Activated CD4-positive, alpha-beta T cell treated with anti-CD3 and anti-CD28 coated beads for 36 hours (primary cell): ENCODE measurements around the gene RASSF7. TPM values are rescaled to one million over a fixed set of nuclear protein-coding genes. Genes with fewer than 3 reads are reported as not detected.
A peak's percentile ranks its signal among the peaks of the same experiment; 100 is the strongest.

Experiments
- ATAC-seq: fragments of 200-7000 bp; cut with Tn5 transposase; one replicate; pipeline ENCODE4 v1.10.0; 2021; ENCODE audit warnings: mild to moderate bottlenecking, moderate library complexity
- CTCF ChIA-PET: fragments of 350-600 bp; sonication (Branson Sonifier 250); formaldehyde crosslinking; loops from one replicate; lab custom pipeline; 2021; ENCODE audit warnings: antibody characterized with exemption; lab: Charles Lee
- POLR2A ChIA-PET: fragments of 350-600 bp; sonication (Branson Sonifier 250); formaldehyde crosslinking; loops from one replicate; lab custom pipeline; 2021; ENCODE audit warnings: antibody characterized with exemption, inconsistent platforms; lab: Charles Lee
- DNase-seq: peaks from one replicate; pipeline ENCODE4 v3.0.0-alpha.2; 2020
- H3K27ac Mint-ChIP-seq: one replicate; pipeline ENCODE4 v1.8.0; 2021; ENCODE audit warnings: mixed read lengths
- H3K27me3 Mint-ChIP-seq: one replicate; pipeline ENCODE4 v1.8.0; 2021; ENCODE audit warnings: mixed read lengths
- H3K36me3 Mint-ChIP-seq: one replicate; pipeline ENCODE4 v1.8.0; 2021; ENCODE audit warnings: low read depth, mixed read lengths
- H3K4me1 Mint-ChIP-seq: one replicate; pipeline ENCODE4 v1.8.0; 2021; ENCODE audit warnings: mixed read lengths
- H3K4me3 Mint-ChIP-seq: one replicate; pipeline ENCODE4 v1.8.0; 2021; ENCODE audit warnings: mild to moderate bottlenecking, moderate library complexity, mixed read lengths
- H3K9me3 Mint-ChIP-seq: one replicate; pipeline ENCODE4 v1.8.0; 2021; ENCODE audit warnings: low read depth, mixed read lengths
- intact Hi-C, 2 experiments: fragments of 100-400 bp; cut with DNase I in 1 of 2; cut with micrococcal nuclease in 1 of 2; formaldehyde crosslinking; loops; one replicate each; pipeline versions ENCODE4 v1.14.2 to v1.15.1; 2022 to 2024; cut with DNase I, micrococcal nuclease
- total RNA-seq, 2 experiments: library from RNA; stranded (reverse); gene quantifications; one replicate each; pipeline ENCODE4 v1.2.3, GENCODE V29; 2021

The RASSF7 gene
- total RNA-seq, 2 experiments from 2014 or later = 16.8 TPM

GRCh38 chr11:590997-591396, 30.2 kb downstream of the RASSF7 start:
- ATAC-seq (no peak), DNase-seq (no peak)
- intact Hi-C loops = no loop called here
- peaks cover 21% of the 10 kb centered on the region for H3K4me1 Mint-ChIP-seq
- ChIA-PET CTCF (no interaction called here), POLR2A (no interaction called here)
- H3K36me3 Mint-ChIP-seq = peaks cover 70% of the 10 kb centered on the region
- H3K27ac Mint-ChIP-seq = no peak overlapping the region
- H3K9me3 Mint-ChIP-seq = no peaks in the 10 kb centered on the region
- H3K4me3 Mint-ChIP-seq = no peak overlapping the region
- no peaks in the 10 kb centered on the region for H3K27me3 Mint-ChIP-seq

GRCh38 chr11:592501-592900, 31.7 kb downstream of the RASSF7 start:
- H3K36me3 Mint-ChIP-seq = peaks cover 71% of the 10 kb centered on the region
- POLR2A ChIA-PET = no interaction called here

GRCh38 chr11:592918-593317, 32.1 kb downstream of the RASSF7 start:
- Mint-ChIP-seq H3K4me1 (peaks cover 4% of the 10 kb centered on the region), H3K27me3 (no peaks in the 10 kb centered on the region), H3K9me3 (no peaks in the 10 kb centered on the region), H3K4me3 (no peak overlapping the region), H3K27ac (no peak overlapping the region), H3K36me3 (peaks cover 67% of the 10 kb centered on the region)
- intact Hi-C loops = no loop called here
- DNase-seq (no peak), ATAC-seq (no peak)
- ChIA-PET POLR2A (no interaction called here), CTCF (no interaction called here)

More at GRCh38 chr11:592501-592900, 31.7 kb downstream of the RASSF7 start:
- DNase-seq (no peak), ATAC-seq (no peak)
- Mint-ChIP-seq H3K27me3 (no peaks in the 10 kb centered on the region), H3K9me3 (no peaks in the 10 kb centered on the region), H3K4me1 (peaks cover 8% of the 10 kb centered on the region), H3K27ac (no peak overlapping the region), H3K4me3 (no peak overlapping the region)
- intact Hi-C loops = no loop called here
- CTCF ChIA-PET = no interaction called here

- Mint-ChIP-seq H3K4me3 (no peak overlapping the region), H3K36me3 (peaks cover 65% of the 10 kb centered on the region), H3K27ac (no peak overlapping the region), H3K27me3 (no peaks in the 10 kb centered on the region), H3K9me3 (no peaks in the 10 kb centered on the region), H3K4me1 (no peaks in the 10 kb centered on the region)
- CTCF ChIA-PET = no interaction called here
- intact Hi-C loops = no loop called here
- POLR2A ChIA-PET = no interaction called here
- ATAC-seq (no peak), DNase-seq (no peak)
Observed at GRCh38 chr11:593347-593746, 32.6 kb downstream of the RASSF7 start.

- no peaks in the 10 kb centered on the region for H3K27me3 Mint-ChIP-seq
- no peak overlapping the region for H3K4me3 Mint-ChIP-seq
- no peaks in the 10 kb centered on the region for H3K4me1 Mint-ChIP-seq
- no peak for DNase-seq
- intact Hi-C loops = no loop called here
- ChIA-PET CTCF (no interaction called here), POLR2A (no interaction called here)
- no peak overlapping the region for H3K27ac Mint-ChIP-seq
- ATAC-seq = no peak
- H3K36me3 Mint-ChIP-seq = peaks cover 58% of the 10 kb centered on the region
- H3K9me3 Mint-ChIP-seq = no peaks in the 10 kb centered on the region
Observed at GRCh38 chr11:595400-595799, 34.6 kb downstream of the RASSF7 start.

GRCh38 chr11:596374-596773, 35.6 kb downstream of the RASSF7 start:
- Mint-ChIP-seq H3K36me3 (peaks cover 53% of the 10 kb centered on the region), H3K4me1 (no peaks in the 10 kb centered on the region), H3K27ac (no peak overlapping the region), H3K4me3 (no peak overlapping the region), H3K27me3 (no peaks in the 10 kb centered on the region), H3K9me3 (no peaks in the 10 kb centered on the region)
- DNase-seq (no peak), ATAC-seq (peak; percentile 9)
- POLR2A ChIA-PET = no interaction called here
- CTCF ChIA-PET = interaction anchor here (0.7 to 0.9 kb wide), 2 partner anchors 71 to 291 kb away, joined by 3 read pairs; no protein-coding TSS in a partner anchor
- intact Hi-C loops = no loop called here

- Mint-ChIP-seq H3K27me3 (no peaks in the 10 kb centered on the region), H3K27ac (no peak overlapping the region), H3K4me3 (no peak overlapping the region), H3K36me3 (peaks cover 59% of the 10 kb centered on the region), H3K9me3 (no peaks in the 10 kb centered on the region), H3K4me1 (no peaks in the 10 kb centered on the region)
- intact Hi-C loops = no loop called here
- ATAC-seq (peak; percentile 37), DNase-seq (no peak)
- ChIA-PET CTCF (no interaction called here), POLR2A (no interaction called here)
Observed at GRCh38 chr11:597166-597725, 36.5 kb downstream of the RASSF7 start.

GRCh38 chr11:598005-598680, 37.4 kb downstream of the RASSF7 start:
- no peaks in the 10 kb centered on the region for H3K4me1 Mint-ChIP-seq
- H3K27me3 Mint-ChIP-seq = no peaks in the 10 kb centered on the region
- H3K9me3 Mint-ChIP-seq = no peaks in the 10 kb centered on the region
- no peak overlapping the region for H3K4me3 Mint-ChIP-seq
- ATAC-seq = no peak
- intact Hi-C loops = no loop called here
- peaks cover 52% of the 10 kb centered on the region for H3K36me3 Mint-ChIP-seq
- no peak for DNase-seq
- no peak overlapping the region for H3K27ac Mint-ChIP-seq
- ChIA-PET CTCF (no interaction called here), POLR2A (no interaction called here)

- no peak overlapping the region for H3K4me3 Mint-ChIP-seq
- H3K36me3 Mint-ChIP-seq = peaks cover 35% of the 10 kb centered on the region
- H3K27ac Mint-ChIP-seq = no peak overlapping the region
- no peaks in the 10 kb centered on the region for H3K9me3 Mint-ChIP-seq
- CTCF ChIA-PET = no interaction called here
- no peaks in the 10 kb centered on the region for H3K4me1 Mint-ChIP-seq
- POLR2A ChIA-PET = interaction anchor here (0.9 kb wide), 1 partner anchor 17 kb away, joined by 3 read pairs; no protein-coding TSS in a partner anchor
- intact Hi-C loops = no loop called here
- no peak for DNase-seq
- no peaks in the 10 kb centered on the region for H3K27me3 Mint-ChIP-seq
- ATAC-seq = no peak
Observed at GRCh38 chr11:601573-602245, 40.9 kb downstream of the RASSF7 start.

GRCh38 chr11:603154-603553, 42.4 kb downstream of the RASSF7 start:
- H3K27me3 Mint-ChIP-seq = no peaks in the 10 kb centered on the region
- H3K9me3 Mint-ChIP-seq = no peaks in the 10 kb centered on the region
- ChIA-PET POLR2A (no interaction called here), CTCF (no interaction called here)
- no peak for DNase-seq
- H3K27ac Mint-ChIP-seq = no peak overlapping the region
- intact Hi-C loops = no loop called here
- ATAC-seq = no peak
- H3K4me3 Mint-ChIP-seq = no peak overlapping the region
- no peaks in the 10 kb centered on the region for H3K4me1 Mint-ChIP-seq
- peaks cover 31% of the 10 kb centered on the region for H3K36me3 Mint-ChIP-seq

- Mint-ChIP-seq H3K36me3 (peaks cover 22% of the 10 kb centered on the region), H3K4me1 (no peaks in the 10 kb centered on the region), H3K9me3 (no peaks in the 10 kb centered on the region), H3K27ac (no peak overlapping the region), H3K27me3 (no peaks in the 10 kb centered on the region), H3K4me3 (no peak overlapping the region)
- intact Hi-C loops = no loop called here
- ATAC-seq = no peak
- CTCF ChIA-PET = interaction anchor here (0.6 kb wide), 1 partner anchor 27 kb away, joined by 3 read pairs; no protein-coding TSS in a partner anchor
- no peak for DNase-seq
- POLR2A ChIA-PET = interaction anchor here (0.6 kb wide), 1 partner anchor 17 kb away, joined by 3 read pairs; no protein-coding TSS in a partner anchor
Observed at GRCh38 chr11:605286-606129, 44.7 kb downstream of the RASSF7 start.
